ENCODE measurements around the gene NPC1.

Gene NPC1

DNA sequence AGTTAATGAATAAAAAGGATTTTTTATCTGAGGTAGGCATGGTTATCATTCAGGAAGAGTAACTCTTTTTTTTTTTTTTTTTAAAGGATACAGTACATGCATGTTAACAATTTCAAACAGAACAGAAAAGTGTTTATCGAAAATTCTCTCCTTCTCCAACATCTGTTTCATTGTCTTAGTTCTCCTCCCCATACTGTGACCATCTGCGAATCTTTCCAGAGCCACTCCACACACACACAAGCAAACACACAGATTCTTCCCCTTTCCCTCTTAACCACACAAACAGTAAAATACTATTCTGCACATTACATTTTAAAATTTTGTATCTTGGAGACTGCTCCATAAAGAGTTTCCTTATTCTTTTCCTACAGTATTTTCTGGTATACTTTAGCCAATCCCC is 38.0 kb downstream of the NPC1 start:
- H3K9me3 ChIP-seq (ENCODE audit: control insufficient read depth, low read length) = no peaks in the 10 kb centered on the region
- no peak overlapping the region for H2BK120ac ChIP-seq (ENCODE audit: low read depth, low read length)
- H3K18ac ChIP-seq (ENCODE audit: low read depth in 1 of 2, low read length in 2 of 2) = no peak overlapping the region
- no peak overlapping the region for H3K4ac ChIP-seq (ENCODE audit: low read depth in 1 of 2, low read length in 2 of 2)
- H2BK12ac ChIP-seq (ENCODE audit: low read length in 2 of 2) = no peak overlapping the region
- H3K4me3 ChIP-seq (ENCODE audit: insufficient read depth in 1 of 2, low read depth in 1 of 2, low read length in 2 of 2) = no peak overlapping the region
- H2BK5ac ChIP-seq (ENCODE audit: low read depth, low read length, poor library complexity, severe bottlenecking) = no peak overlapping the region
- no peaks in the 10 kb centered on the region for H3K27me3 ChIP-seq (ENCODE audit: control insufficient read depth in 1 of 2, insufficient read depth in 1 of 2, low read length in 2 of 2)
- DNase-seq = no peak
- no peak overlapping the region for H2AFZ ChIP-seq (ENCODE audit: low read depth, low read length)
- 93% methylated on average over 2 of the region's 2 CpGs for WGBS
- no peak overlapping the region for H4K91ac ChIP-seq (ENCODE audit: low read length)
- H4K8ac ChIP-seq (ENCODE audit: low read length) = no peak overlapping the region
- peaks cover 45 to 95% of the 10 kb centered on the region in 2 experiments for H3K36me3 ChIP-seq (ENCODE audit: control insufficient read depth in 1 of 2, insufficient read depth in 2 of 2, low read depth in 1 of 2, low read length in 2 of 2)
- no peak overlapping the region for H2AK5ac ChIP-seq (ENCODE audit: low read length, severe bottlenecking)
- no peak overlapping the region for H3K23ac ChIP-seq (ENCODE audit: low read length in 2 of 2)
- no peak overlapping the region for H2BK15ac ChIP-seq (ENCODE audit: low read depth, poor library complexity, severe bottlenecking)
- no peak overlapping the region for H3K14ac ChIP-seq (ENCODE audit: low read length in 2 of 2)
- H3K9ac ChIP-seq (ENCODE audit: low read length) = peak overlapping the region; percentile 37
- peak overlapping the region; percentile 18 for H3K27ac ChIP-seq (ENCODE audit: low read length, poor library complexity, severe bottlenecking)
- peaks cover 28% of the 10 kb centered on the region for H3K79me1 ChIP-seq (replicated peaks; ENCODE audit: low read length, poor library complexity, severe bottlenecking)
- H3K4me1 ChIP-seq (ENCODE audit: control insufficient read depth, insufficient read depth, low read depth, low read length) = peaks cover 3% of the 10 kb centered on the region
- no peak overlapping the region for H3K4me2 ChIP-seq (ENCODE audit: low read length, poor library complexity, severe bottlenecking)

DNA sequence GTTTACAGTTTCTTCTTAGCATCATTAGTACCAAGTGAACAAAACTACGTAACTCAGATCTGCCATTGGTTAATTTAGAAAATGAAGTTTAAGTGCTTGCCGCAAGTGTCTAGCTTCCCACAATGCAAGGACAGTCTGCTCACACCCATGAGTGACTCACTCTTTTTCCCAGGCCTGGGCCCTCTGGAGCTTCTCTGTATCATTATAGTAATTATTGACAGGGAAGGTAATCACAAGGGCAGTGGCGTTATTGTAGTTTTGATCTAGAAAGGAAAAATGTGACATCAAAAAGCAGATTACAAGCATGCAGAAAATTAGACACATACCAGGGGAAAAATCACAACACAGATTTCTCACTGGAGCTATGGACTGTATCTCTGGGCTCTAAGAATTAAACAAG is 38.5 kb downstream of the NPC1 start:
- Histone ChIP-seq H3K9me3 (ENCODE audit: control insufficient read depth, low read length) (no peaks in the 10 kb centered on the region), H3K79me1 (replicated peaks; ENCODE audit: low read length, poor library complexity, severe bottlenecking) (peaks cover 26% of the 10 kb centered on the region), H3K18ac (ENCODE audit: low read depth in 1 of 2, low read length in 2 of 2) (no peak overlapping the region), H3K27me3 (ENCODE audit: control insufficient read depth in 1 of 2, insufficient read depth in 1 of 2, low read length in 2 of 2) (no peaks in the 10 kb centered on the region), H3K23ac (ENCODE audit: low read length in 2 of 2) (no peak overlapping the region), H2BK5ac (ENCODE audit: low read depth, low read length, poor library complexity, severe bottlenecking) (no peak overlapping the region), H3K27ac (ENCODE audit: low read length, poor library complexity, severe bottlenecking) (peak overlapping the region; percentile 30), H2BK15ac (ENCODE audit: low read depth, poor library complexity, severe bottlenecking) (no peak overlapping the region), H2BK12ac (ENCODE audit: low read length in 2 of 2) (no peak overlapping the region), H4K8ac (ENCODE audit: low read length) (no peak overlapping the region), H3K4me2 (ENCODE audit: low read length, poor library complexity, severe bottlenecking) (no peak overlapping the region), H3K4me1 (ENCODE audit: control insufficient read depth, insufficient read depth, low read depth, low read length) (peaks cover 3% of the 10 kb centered on the region), H3K4me3 (ENCODE audit: insufficient read depth in 1 of 2, low read depth in 1 of 2, low read length in 2 of 2) (no peak overlapping the region), H3K36me3 (ENCODE audit: control insufficient read depth in 1 of 2, insufficient read depth in 2 of 2, low read depth in 1 of 2, low read length in 2 of 2) (peaks cover 47 to 94% of the 10 kb centered on the region in 2 experiments), H3K9ac (ENCODE audit: low read length) (peak overlapping the region; percentile 37), H4K91ac (ENCODE audit: low read length) (no peak overlapping the region), H2AK5ac (ENCODE audit: low read length, severe bottlenecking) (no peak overlapping the region), H3K4ac (ENCODE audit: low read depth in 1 of 2, low read length in 2 of 2) (no peak overlapping the region), H3K14ac (ENCODE audit: low read length in 2 of 2) (no peak overlapping the region), H2BK120ac (ENCODE audit: low read depth, low read length) (no peak overlapping the region), H2AFZ (ENCODE audit: low read depth, low read length) (no peak overlapping the region)
- DNase-seq = peak; percentile 59
- 100% methylated on average over 1 of the region's 3 CpGs for WGBS

DNA sequence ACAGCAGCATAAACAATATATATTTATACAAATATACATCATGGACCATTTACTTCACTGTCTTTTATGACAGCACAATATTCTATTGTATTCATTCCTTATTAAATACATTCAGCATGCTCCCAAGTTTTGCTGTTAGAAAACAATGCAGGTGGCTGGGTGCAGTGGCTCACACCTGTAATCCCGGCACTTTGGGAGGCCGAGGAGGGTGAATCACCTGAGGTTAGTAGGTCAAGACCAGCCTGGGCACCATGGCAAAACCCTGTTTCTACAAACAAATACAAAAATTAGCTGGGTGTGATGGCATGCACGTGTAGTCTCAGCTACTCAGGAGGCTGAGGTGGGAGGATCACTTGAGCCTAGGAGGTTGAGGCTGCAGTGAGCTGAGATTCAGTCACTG is 39.0 kb downstream of the NPC1 start:
- no peaks in the 10 kb centered on the region for H3K27me3 ChIP-seq (ENCODE audit: control insufficient read depth in 1 of 2, insufficient read depth in 1 of 2, low read length in 2 of 2)
- H4K91ac ChIP-seq (ENCODE audit: low read length) = no peak overlapping the region
- peaks cover 21% of the 10 kb centered on the region for H3K79me1 ChIP-seq (replicated peaks; ENCODE audit: low read length, poor library complexity, severe bottlenecking)
- no peak overlapping the region for H3K14ac ChIP-seq (ENCODE audit: low read length in 2 of 2)
- H2AK5ac ChIP-seq (ENCODE audit: low read length, severe bottlenecking) = no peak overlapping the region
- H4K8ac ChIP-seq (ENCODE audit: low read length) = peak overlapping the region; percentile 67
- H3K18ac ChIP-seq (ENCODE audit: low read depth in 1 of 2, low read length in 2 of 2) = no peak overlapping the region
- peaks cover 3% of the 10 kb centered on the region for H3K4me1 ChIP-seq (ENCODE audit: control insufficient read depth, insufficient read depth, low read depth, low read length)
- H3K9me3 ChIP-seq (ENCODE audit: control insufficient read depth, low read length) = no peaks in the 10 kb centered on the region
- 96% methylated on average over 3 of the region's 3 CpGs for WGBS
- H3K23ac ChIP-seq (ENCODE audit: low read length in 2 of 2) = no peak overlapping the region
- H3K4ac ChIP-seq (ENCODE audit: low read depth in 1 of 2, low read length in 2 of 2) = no peak overlapping the region
- H2BK12ac ChIP-seq (ENCODE audit: low read length in 2 of 2) = no peak overlapping the region
- H2BK5ac ChIP-seq (ENCODE audit: low read depth, low read length, poor library complexity, severe bottlenecking) = no peak overlapping the region
- H3K4me3 ChIP-seq (ENCODE audit: insufficient read depth in 1 of 2, low read depth in 1 of 2, low read length in 2 of 2) = no peak overlapping the region
- no peak overlapping the region for H3K4me2 ChIP-seq (ENCODE audit: low read length, poor library complexity, severe bottlenecking)
- no peak overlapping the region for H3K27ac ChIP-seq (ENCODE audit: low read length, poor library complexity, severe bottlenecking)
- H3K9ac ChIP-seq (ENCODE audit: low read length) = no peak overlapping the region
- H2BK120ac ChIP-seq (ENCODE audit: low read depth, low read length) = no peak overlapping the region
- peaks cover 47 to 94% of the 10 kb centered on the region in 2 experiments for H3K36me3 ChIP-seq (ENCODE audit: control insufficient read depth in 1 of 2, insufficient read depth in 2 of 2, low read depth in 1 of 2, low read length in 2 of 2)
- DNase-seq = no peak
- H2BK15ac ChIP-seq (ENCODE audit: low read depth, poor library complexity, severe bottlenecking) = no peak overlapping the region
- no peak overlapping the region for H2AFZ ChIP-seq (ENCODE audit: low read depth, low read length)

- H3K9me3 ChIP-seq (ENCODE audit: control insufficient read depth, low read length) = no peaks in the 10 kb centered on the region
- H3K36me3 ChIP-seq (ENCODE audit: control insufficient read depth in 1 of 2, insufficient read depth in 2 of 2, low read depth in 1 of 2, low read length in 2 of 2) = peaks cover 46 to 97% of the 10 kb centered on the region in 2 experiments
- no peak overlapping the region for H3K23ac ChIP-seq (ENCODE audit: low read length in 2 of 2)
Measured at GRCh38 chr18:23545247-23545789, 41.0 kb downstream of the NPC1 start.

More at GRCh38 chr18:23545247-23545789, 41.0 kb downstream of the NPC1 start:
- Histone ChIP-seq H2BK5ac (ENCODE audit: low read depth, low read length, poor library complexity, severe bottlenecking) (no peak overlapping the region), H3K14ac (ENCODE audit: low read length in 2 of 2) (no peak overlapping the region), H3K27me3 (ENCODE audit: control insufficient read depth in 1 of 2, insufficient read depth in 1 of 2, low read length in 2 of 2) (no peaks in the 10 kb centered on the region), H3K79me1 (replicated peaks; ENCODE audit: low read length, poor library complexity, severe bottlenecking) (peaks cover 17% of the 10 kb centered on the region), H3K9ac (ENCODE audit: low read length) (no peak overlapping the region), H2AK5ac (ENCODE audit: low read length, severe bottlenecking) (no peak overlapping the region), H4K8ac (ENCODE audit: low read length) (no peak overlapping the region), H2BK120ac (ENCODE audit: low read depth, low read length) (no peak overlapping the region), H2BK12ac (ENCODE audit: low read length in 2 of 2) (no peak overlapping the region), H3K18ac (ENCODE audit: low read depth in 1 of 2, low read length in 2 of 2) (no peak overlapping the region), H3K4ac (ENCODE audit: low read depth in 1 of 2, low read length in 2 of 2) (no peak overlapping the region), H2AFZ (ENCODE audit: low read depth, low read length) (no peak overlapping the region), H3K27ac (ENCODE audit: low read length, poor library complexity, severe bottlenecking) (no peak overlapping the region), H3K4me1 (ENCODE audit: control insufficient read depth, insufficient read depth, low read depth, low read length) (peaks cover 3% of the 10 kb centered on the region), H3K4me3 (ENCODE audit: insufficient read depth in 1 of 2, low read depth in 1 of 2, low read length in 2 of 2) (no peak overlapping the region), H4K91ac (ENCODE audit: low read length) (no peak overlapping the region), H2BK15ac (ENCODE audit: low read depth, poor library complexity, severe bottlenecking) (no peak overlapping the region), H3K4me2 (ENCODE audit: low read length, poor library complexity, severe bottlenecking) (no peak overlapping the region)
- 92% methylated on average over 12 of the region's 13 CpGs for WGBS
- DNase-seq = no peak
